Omental fat pad (tissue), 4 donors: ENCODE measurements around the gene AUTS2. TPM values are rescaled to one million over a fixed set of nuclear protein-coding genes. Genes with fewer than 3 reads are reported as not detected.

Experiments used
- ATAC-seq: fragments of 150-250 bp; one replicate; pipeline ENCODE4 v1.9.1; 2016; ENCODE audit warnings: mild to moderate bottlenecking, moderate library complexity; ENCODE audit not compliant: low FRiP score
- DNase-seq: peaks from one replicate; pipeline ENCODE4 v3.0.0-alpha.2; 2019; ENCODE audit warnings: low spot score
- CTCF ChIP-seq, 3 donors: fragments of 450-650 bp; IDR thresholded peaks; one replicate each; pipeline ENCODE4 v1.5.1; 2016 to 2017; ENCODE audit warnings: antibody characterized with exemption in 3 of 3, mild to moderate bottlenecking in 3 of 3, moderate library complexity in 2 of 3
- total RNA-seq, 4 donors: library from RNA; depleted of rRNA; stranded (reverse); fragments of >200 nt; gene quantifications; one replicate each; pipeline ENCODE4 v1.1.0, GENCODE V29; 2016

Gene AUTS2
- total RNA-seq, 4 donors from 2014 or later = 13.2 to 27.0 (median 21.2) TPM

GRCh38 chr7:69868921-69869320 is 270.6 kb downstream of the AUTS2 start:
- DNase-seq (no peak), ATAC-seq (no peak)
- TF ChIP-seq CTCF (IDR thresholded peaks at IDR 0.05) = no peak

GRCh38 chr7:69871213-69871885 is 273.1 kb downstream of the AUTS2 start:
- ATAC-seq (peak; percentile 79), DNase-seq (no peak)
- TF ChIP-seq CTCF (IDR thresholded peaks at IDR 0.05) = no peak

GRCh38 chr7:69871886-69872569 is 273.8 kb downstream of the AUTS2 start:
- DNase-seq = no peak
- peak; percentile 67 for ATAC-seq
- no peak for TF ChIP-seq CTCF (IDR thresholded peaks at IDR 0.05)

- DNase-seq (no peak), ATAC-seq (peak; percentile 29)
- TF ChIP-seq CTCF (IDR thresholded peaks at IDR 0.05) = no peak
These were observed 275.2 kb downstream of the AUTS2 start for GRCh38 chr7:69873512-69873911.

GRCh38 chr7:69878015-69878414 is 279.7 kb downstream of the AUTS2 start:
- ATAC-seq = no peak
- TF ChIP-seq CTCF (IDR thresholded peaks at IDR 0.05) = no peak

GRCh38 chr7:69878591-69878990 is 280.3 kb downstream of the AUTS2 start:
- DNase-seq = no peak
- TF ChIP-seq CTCF (IDR thresholded peaks at IDR 0.05) = no peak
- no peak for ATAC-seq

More at GRCh38 chr7:69878015-69878414, 279.7 kb downstream of the AUTS2 start:
- DNase-seq = no peak

GRCh38 chr7:69879989-69880388 is 281.7 kb downstream of the AUTS2 start:
- TF ChIP-seq CTCF (IDR thresholded peaks at IDR 0.05) = no peak
- DNase-seq (no peak), ATAC-seq (no peak)
